Muscle of arm (tissue), 12 donors: ENCODE results near the gene ADAMTS14. TPM values are rescaled to one million over a fixed set of nuclear protein-coding genes. Genes with fewer than 3 reads are reported as not detected.
"Not testable (repeated sequence)": the region's sequence is repeated elsewhere in the genome, so short reads cannot be mapped to it uniquely, and the experiment has no call there.

ENCODE experiments used
- DNase-seq: peaks from one replicate; pipeline ENCODE4 v3.0.0-alpha.2; 2013
- polyA plus RNA-seq, 12 donors: library from polyadenylated mRNA; unstranded; fragments of 120-200 nt; gene quantifications; one replicate each; pipeline ENCODE4 v1.2.1, GENCODE V29; 2013; ENCODE audit not compliant: insufficient read length in 12 of 12

Gene ADAMTS14
- polyA plus RNA-seq, 12 donors, result 12.7 to 28.2 (median 16.0) TPM; not detected in 1

DNA sequence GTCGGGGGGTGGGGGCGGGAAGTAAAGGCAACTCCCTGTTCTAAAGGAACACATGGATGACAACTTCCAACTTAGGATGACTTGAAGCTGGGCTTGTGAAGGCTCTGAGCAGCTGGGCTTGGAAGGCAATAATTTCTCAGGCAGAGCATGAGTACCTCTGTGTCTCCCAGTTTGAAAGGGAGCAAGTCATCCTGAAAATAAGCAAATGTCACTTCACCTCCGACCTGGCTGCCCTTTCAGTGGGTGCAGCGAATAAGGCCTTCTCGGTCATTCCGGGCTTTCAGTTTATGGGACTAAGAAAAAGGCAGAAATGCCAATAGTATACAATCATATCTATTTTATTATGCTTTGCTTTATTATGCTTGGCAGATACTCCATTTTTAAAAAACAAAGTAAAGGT is 15.3 kb upstream of the ADAMTS14 start:
- DNase-seq, result no peak

GRCh38 chr10:70658582-70659136 is 13.6 kb upstream of the ADAMTS14 start:
- DNase-seq, result no peak

- DNase-seq, result no peak
Observed at GRCh38 chr10:70659306-70659705, 13.0 kb upstream of the ADAMTS14 start.

GRCh38 chr10:70660722-70661121 is 11.6 kb upstream of the ADAMTS14 start:
- no peak for DNase-seq

GRCh38 chr10:70661623-70662361 is 10.5 kb upstream of the ADAMTS14 start:
- no peak for DNase-seq

DNA sequence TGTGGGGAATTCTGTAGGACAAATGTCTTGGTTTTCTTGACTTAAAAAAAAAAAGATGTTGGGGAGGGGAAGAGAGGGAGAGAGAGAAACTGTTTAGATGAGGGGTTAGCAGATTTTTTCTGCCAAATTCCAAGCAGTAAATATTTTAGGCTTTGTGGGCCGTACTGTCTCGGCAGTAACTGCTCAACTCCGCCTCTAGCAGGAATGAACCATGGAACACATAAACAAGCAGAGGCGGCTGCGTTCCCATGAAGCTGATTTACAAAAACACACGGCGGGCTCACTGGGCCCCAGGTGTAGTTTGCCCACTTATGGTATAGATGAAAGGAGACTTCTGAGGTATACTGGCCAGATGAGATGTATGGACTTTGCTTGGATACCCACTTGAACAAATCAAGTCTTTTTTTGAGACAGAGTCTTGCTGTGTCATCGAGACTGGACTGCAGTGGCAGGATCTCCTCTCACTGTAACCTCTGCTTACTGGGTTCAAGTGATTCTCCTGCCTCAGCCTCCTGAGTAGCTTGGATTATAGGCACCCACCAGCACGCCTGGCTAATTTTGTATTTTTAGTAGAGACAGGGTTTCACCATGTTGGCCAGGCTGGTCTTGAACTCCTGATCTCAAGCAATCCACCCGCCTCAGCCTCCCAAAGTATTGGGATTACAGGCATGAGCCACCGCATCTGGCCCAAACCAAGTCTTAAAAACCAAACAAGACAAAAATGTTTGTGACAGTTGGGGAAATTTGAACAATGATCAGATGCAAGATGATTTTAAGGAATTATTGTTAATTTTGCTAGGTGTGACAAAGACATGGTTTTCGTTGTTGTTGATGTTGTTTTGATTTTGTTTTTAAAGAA is 9.7 kb upstream of the ADAMTS14 start:
- peak; percentile 69 for DNase-seq

GRCh38 chr10:70663458-70664409 is 8.6 kb upstream of the ADAMTS14 start:
- DNase-seq, result peak; percentile 53

GRCh38 chr10:70664702-70665195 is 7.6 kb upstream of the ADAMTS14 start:
- DNase-seq, result peak; percentile 78

DNA sequence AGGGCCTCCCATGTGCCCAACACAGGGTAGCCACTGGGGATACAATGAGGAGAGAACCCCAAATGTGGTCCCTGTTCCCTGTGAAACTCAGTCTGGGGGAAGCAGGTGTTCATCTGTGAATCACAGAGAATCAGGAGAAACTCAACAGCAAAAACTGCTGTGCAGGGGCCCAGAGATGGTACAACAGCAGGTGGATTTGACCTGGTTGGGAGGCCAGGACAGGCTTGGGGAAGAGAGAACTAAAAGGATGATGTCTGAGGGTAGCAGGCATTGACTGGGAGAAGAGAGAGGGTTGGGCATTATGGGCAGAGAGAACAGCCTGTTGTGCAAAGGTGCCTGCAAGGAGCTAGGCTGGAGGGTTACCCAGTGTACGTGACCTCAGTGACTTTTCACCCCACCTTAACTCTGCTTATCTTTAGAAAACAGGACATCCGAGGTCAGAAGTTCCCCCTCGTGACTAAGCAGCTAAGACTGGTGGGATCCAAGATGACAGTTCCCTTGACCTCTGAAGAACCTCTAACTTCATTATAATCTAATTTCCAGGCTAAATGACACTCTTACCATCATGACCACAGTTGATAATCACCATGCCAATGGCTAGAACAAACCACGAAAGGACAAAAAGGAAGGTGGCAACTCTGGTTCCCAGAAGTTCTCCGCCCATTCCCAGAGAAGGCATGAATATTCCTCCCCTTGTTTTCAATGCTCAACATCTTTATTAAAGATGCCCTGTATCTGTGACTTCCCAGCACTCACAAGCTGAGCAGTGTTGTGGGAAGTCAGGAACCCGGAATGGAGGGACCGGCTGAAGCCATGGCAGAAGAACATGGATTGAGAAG is 5.1 kb upstream of the ADAMTS14 start:
- DNase-seq, result no peak

GRCh38 chr10:70667818-70668217 is 4.5 kb upstream of the ADAMTS14 start:
- not testable (repeated sequence) for DNase-seq

DNA sequence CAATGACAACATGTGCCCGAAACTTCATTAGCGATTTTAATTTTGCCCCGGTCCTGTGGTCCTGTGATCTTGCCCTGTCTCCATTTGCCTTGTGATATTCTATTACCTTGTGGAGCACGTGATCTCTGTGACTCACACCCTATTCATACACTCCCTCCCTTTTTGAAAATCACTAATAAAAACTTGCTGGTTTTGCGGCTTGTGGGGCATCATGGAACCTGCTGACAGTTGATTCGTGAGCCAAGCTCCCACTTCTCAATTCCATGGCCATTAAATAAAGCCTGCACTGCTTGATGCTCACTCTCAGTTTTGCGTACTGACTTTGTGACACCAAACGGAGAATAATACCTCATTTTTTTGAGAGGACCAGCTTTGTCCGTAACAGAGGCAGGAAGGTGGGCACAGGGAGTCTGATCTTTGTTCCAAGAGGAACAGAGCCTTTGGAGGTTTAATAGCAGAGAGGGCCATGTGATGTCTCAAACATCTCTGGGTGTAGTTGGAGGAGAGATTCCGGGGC is 3.8 kb upstream of the ADAMTS14 start:
- DNase-seq, result no peak

GRCh38 chr10:70669015-70669414 is 3.3 kb upstream of the ADAMTS14 start:
- DNase-seq, result no peak

DNA sequence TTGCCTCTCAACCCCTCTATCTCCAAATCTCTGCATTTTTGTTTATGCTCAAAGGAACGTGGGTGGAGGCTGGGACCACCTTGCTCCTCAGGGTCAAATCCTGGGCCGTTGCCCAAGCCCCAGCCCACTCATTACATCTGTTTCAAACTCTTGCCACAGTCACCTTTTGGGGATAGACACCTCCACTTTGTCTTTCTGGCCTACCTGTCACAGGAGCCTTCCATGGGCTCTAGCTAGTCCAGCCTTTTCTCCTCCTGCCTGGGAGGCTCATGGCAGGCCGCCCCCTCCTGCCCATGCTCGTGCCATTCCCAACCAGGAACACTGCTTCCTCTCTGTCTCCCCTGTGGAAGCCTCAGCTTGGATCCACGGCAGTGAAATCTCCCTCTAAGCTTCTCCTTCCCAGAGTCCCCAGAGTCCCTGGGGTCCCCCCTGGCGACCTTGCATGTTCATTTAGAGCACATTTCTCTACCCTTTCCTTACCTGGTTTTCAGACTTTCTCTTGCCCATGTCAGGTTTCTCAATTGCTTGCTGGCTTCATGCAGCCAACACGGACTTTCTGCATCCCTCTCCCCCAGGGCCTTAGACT is 2.5 kb upstream of the ADAMTS14 start:
- DNase-seq, result no peak

DNA sequence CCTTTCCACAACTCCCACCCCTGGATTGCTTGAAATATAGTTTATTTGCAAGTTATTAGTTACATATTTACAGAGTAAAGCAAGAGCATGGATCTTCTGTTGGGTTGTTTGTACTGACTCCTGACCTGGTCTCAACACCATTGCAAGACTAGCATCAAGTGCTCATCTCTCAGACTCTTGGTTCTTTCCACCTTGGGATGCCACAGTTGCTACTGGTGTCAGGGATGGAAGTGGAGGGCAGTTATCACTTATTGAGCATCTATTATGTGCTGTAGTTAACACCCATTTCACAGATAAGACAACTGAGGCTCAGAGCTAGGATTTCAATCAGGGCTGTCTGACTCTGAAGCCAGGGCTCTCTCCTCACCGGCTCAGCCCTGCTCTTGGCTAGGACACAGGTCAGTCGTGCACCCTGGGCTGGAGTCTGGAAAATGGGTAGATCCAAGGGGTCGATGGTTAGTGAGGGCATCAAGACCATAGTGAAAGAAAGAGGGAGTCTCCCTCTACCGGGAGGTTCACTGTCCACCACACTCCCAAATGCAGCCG is 614 bp upstream of the ADAMTS14 start:
- no peak for DNase-seq

- DNase-seq, result peak; percentile 61
Observed at GRCh38 chr10:70673043-70673928, 980 bp downstream of the ADAMTS14 start.

DNA sequence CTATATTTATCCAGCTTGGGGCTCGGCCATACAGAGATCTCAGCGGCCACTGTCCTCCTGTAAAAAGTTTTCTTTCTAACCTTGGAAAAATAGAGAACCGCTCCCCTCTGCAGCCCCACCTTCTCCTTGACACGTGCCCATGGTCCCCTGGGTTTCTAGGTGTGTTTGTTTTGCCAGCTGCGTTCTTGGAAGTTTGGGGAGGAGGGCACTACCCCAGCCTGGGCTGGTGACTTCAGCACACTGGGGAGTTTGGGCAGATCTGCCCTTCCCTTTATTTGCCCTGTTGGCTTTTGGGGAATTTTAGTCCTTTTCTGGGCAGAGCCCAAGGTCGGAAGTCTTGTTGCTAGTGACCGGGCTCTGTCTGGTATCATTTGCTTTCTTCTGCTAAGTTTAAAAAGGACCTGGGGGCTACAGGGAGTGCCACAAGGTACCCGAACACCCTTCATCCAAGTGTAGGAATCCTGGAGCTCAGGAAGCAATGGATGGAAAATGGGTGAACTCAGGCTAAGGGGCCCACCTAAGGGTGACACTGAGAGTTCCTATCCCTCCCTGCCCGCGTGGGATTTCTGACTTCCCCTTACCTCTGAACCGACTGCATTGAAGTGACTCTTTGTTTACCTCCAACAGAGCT is 1.7 kb downstream of the ADAMTS14 start:
- no peak for DNase-seq

GRCh38 chr10:70674560-70675495 is 2.5 kb downstream of the ADAMTS14 start:
- no peak for DNase-seq
